ENCODE measurements around the gene TOB1. TPM values are rescaled to one million over a fixed set of nuclear protein-coding genes. Genes with fewer than 3 reads are reported as not detected.
"Not testable (repeated sequence)": the region's sequence is repeated elsewhere in the genome, so short reads cannot be mapped to it uniquely, and the experiment has no call there.

The TOB1 gene
- total and polyA plus RNA-seq, 2 experiments from 2014 or later, result 12.1 to 46.9 TPM

GRCh38 chr17:50877838-50878237, 11.7 kb upstream of the TOB1 start:
- H3K4me2 ChIP-seq, result no peak overlapping the region
- H3F3A ChIP-seq (replicated peaks; ENCODE audit: low read depth), result no peaks in the 10 kb centered on the region
- H3K4me1 ChIP-seq (ENCODE audit: insufficient read depth), result no peaks in the 10 kb centered on the region
- Mint-ChIP-seq H3K9me3 (peaks cover 4% of the 10 kb centered on the region; the same call in 2 of the 3 replicates), H3K36me3 (ENCODE audit: low read depth) (no peaks in the 10 kb centered on the region; the same call in 2 of the 3 replicates), H3K27me3 (ENCODE audit: insufficient read depth, low read depth, poor library complexity) (no peaks in the 10 kb centered on the region), H3K4me3 (no peak overlapping the region), H3K4me1 (no peaks in the 10 kb centered on the region), H3K27ac (no peak overlapping the region)
- H4K20me1 ChIP-seq (replicated peaks; ENCODE audit: insufficient read depth), result no peaks in the 10 kb centered on the region
- H3K4me3 ChIP-seq, result no peak overlapping the region
- H3K27ac ChIP-seq (ENCODE audit: low read depth), result no peak overlapping the region
- no peaks in the 10 kb centered on the region for H3K27me3 ChIP-seq (ENCODE audit: insufficient read depth)
- no peak for ATAC-seq
- DNase-seq (ENCODE audit: low spot score), result no peak
- H2AFZ ChIP-seq, result no peak overlapping the region
- H3K36me3 ChIP-seq (ENCODE audit: insufficient read depth), result no peaks in the 10 kb centered on the region
- no peaks in the 10 kb centered on the region for H3K9me2 ChIP-seq (ENCODE audit: insufficient read depth)
- TF ChIP-seq ZNF462 (CRISPR knock-in tag; IDR thresholded peaks at IDR 0.05) (no peak), STAT1 (IDR thresholded peaks at IDR 0.05; ENCODE audit: unreplicated experiment) (no peak), CREB1 (CRISPR knock-in tag; IDR thresholded peaks at IDR 0.05; ENCODE audit: low read depth) (no peak), NANOG (IDR thresholded peaks at IDR 0.05; ENCODE audit: borderline replicate concordance) (no peak), POLR2AphosphoS5 (IDR thresholded peaks at IDR 0.05; ENCODE audit: low read depth) (no peak), REST (IDR thresholded peaks at IDR 0.05; ENCODE audit: unreplicated experiment) (no peak), ZNF114 (CRISPR knock-in tag; IDR thresholded peaks at IDR 0.05) (no peak), EZH2 (IDR thresholded peaks at IDR 0.05; ENCODE audit: low read depth, unreplicated experiment) (no peak), CTCF (conservative IDR thresholded peaks at IDR 0.05; ENCODE audit: low read depth in 2 of 2) (no peak), EZH2phosphoT487 (IDR thresholded peaks at IDR 0.05; ENCODE audit: unreplicated experiment) (no peak), JUNB (IDR thresholded peaks at IDR 0.05; ENCODE audit: unreplicated experiment) (no peak)
- H3K79me2 ChIP-seq (replicated peaks; ENCODE audit: insufficient read depth), result no peaks in the 10 kb centered on the region

GRCh38 chr17:50877042-50877441, 10.9 kb upstream of the TOB1 start:
- not testable (repeated sequence) for ATAC-seq; H3K9me2 ChIP-seq (ENCODE audit: insufficient read depth); H3F3A ChIP-seq (replicated peaks; ENCODE audit: low read depth); H3K27ac Mint-ChIP-seq; H3K4me1 Mint-ChIP-seq; H3K36me3 Mint-ChIP-seq (ENCODE audit: low read depth); H2AFZ ChIP-seq; H3K4me1 ChIP-seq (ENCODE audit: insufficient read depth); H3K27ac ChIP-seq (ENCODE audit: low read depth); H3K27me3 Mint-ChIP-seq (ENCODE audit: insufficient read depth, low read depth, poor library complexity); H3K9me3 Mint-ChIP-seq; H3K27me3 ChIP-seq (ENCODE audit: insufficient read depth); H3K4me3 Mint-ChIP-seq; H3K36me3 ChIP-seq (ENCODE audit: insufficient read depth); DNase-seq (ENCODE audit: low spot score); H4K20me1 ChIP-seq (replicated peaks; ENCODE audit: insufficient read depth); H3K4me2 ChIP-seq; H3K4me3 ChIP-seq; H3K79me2 ChIP-seq (replicated peaks; ENCODE audit: insufficient read depth)
